HG02763 (cell line): ENCODE measurements around the gene GPR39.
"Not testable (repeated sequence)": the region's sequence is repeated elsewhere in the genome, so short reads cannot be mapped to it uniquely, and the experiment has no call there.

Experiments
- ATAC-seq: cut with Tn5 transposase; IDR thresholded peaks from one replicate; pipeline ENCODE4 v1.9.1; 2021; ENCODE audit warnings: mild to moderate bottlenecking, moderate library complexity; ENCODE audit not compliant: unreplicated experiment

Gene GPR39

DNA sequence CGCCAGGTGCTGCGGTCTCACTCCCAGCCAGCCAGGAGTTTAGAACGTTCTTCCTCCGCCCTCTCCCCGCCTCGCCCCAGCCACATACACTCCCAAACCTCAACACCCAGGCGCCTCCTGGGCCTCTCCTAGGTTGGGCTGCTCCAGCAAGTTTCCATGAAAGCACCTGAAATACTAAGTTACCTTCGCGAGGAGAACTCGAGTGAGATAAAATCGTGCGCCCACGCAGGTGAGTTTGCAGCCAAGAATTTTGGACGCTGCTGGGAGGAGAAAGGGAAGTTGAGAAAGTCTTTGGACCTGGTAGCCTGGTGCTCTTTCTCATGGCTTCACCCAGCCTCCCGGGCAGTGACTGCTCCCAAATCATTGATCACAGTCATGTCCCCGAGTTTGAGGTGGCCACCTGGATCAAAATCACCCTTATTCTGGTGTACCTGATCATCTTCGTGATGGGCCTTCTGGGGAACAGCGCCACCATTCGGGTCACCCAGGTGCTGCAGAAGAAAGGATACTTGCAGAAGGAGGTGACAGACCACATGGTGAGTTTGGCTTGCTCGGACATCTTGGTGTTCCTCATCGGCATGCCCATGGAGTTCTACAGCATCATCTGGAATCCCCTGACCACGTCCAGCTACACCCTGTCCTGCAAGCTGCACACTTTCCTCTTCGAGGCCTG, at the start of gene GPR39:
Gene GPR39, plus strand, starts transcription at position 83 of the 673 bp plus-strand sequence.
- ATAC-seq: no peak

DNA sequence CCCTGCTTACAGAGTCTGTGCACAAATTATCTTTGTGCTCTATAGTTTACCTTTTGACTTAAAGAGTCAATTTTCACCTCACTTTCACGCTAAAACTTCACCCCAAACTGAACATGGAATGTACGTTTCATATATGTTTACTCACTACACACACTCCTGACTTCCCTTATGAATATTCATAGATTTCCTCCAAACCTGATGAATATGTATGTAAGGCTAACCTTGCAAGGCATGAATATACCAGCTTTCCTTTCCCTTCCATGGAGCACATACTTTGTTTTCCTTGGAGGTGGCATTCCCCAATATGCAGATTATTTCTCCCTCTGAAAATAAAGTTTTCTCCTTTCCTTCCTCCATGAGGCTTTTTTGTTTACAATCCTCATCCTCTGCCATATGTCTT, 48.4 kb upstream of the GPR39 start:
- no peak for ATAC-seq

DNA sequence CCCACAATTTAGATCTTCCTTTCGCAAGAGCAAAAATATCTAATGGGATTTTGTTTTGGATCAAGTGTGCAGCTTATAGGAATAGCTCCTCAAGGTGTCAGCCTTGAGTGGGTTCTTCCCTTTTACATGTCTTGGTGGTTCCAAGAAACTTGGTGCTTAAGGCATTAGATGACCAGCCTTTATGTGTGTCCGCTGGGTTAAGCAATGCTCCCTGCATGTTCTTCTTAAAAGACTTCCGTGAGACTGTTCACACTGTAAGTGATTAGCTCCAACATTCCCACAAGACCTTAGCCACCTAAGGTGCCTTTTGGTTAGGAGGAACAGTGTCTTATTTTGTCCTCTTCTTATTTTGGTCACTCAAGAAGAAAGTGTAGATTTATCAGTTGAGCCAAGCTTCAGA, 44.3 kb upstream of the GPR39 start:
- no peak for ATAC-seq

DNA sequence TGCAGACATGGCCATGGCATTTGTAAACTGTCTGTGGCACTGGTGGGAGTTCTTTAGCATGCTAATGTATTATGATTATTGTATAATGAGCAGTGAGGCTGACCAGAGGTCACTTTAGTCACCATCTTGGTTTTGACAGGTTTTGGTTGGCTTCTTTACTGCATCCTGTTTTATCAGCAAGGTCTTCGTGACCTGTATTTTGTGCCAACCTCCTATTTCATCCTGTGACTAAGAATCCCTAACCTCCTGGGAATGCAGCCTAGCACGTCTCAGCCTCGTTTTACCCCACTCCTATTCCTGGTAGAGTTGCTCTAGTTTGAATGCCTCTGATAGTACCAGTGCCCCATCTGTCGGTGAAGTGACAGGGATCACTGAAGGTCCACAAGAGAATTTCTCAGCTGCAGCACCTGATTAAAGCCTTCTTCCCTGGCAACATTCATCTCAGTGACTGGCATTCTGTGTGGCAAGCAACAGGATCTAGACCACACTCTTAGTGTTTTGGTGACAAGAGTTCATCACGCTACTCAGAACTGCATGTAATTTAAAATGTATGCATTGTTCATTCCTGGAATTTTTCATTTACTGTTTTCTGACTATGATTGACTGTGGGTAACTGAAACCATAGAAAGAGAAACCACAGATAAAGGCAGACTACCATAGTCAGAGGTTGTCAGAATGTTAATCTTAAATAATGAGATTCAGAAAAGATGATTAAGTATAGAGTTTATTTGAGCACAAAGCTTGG, 43.0 kb upstream of the GPR39 start:
- ATAC-seq: no peak

DNA sequence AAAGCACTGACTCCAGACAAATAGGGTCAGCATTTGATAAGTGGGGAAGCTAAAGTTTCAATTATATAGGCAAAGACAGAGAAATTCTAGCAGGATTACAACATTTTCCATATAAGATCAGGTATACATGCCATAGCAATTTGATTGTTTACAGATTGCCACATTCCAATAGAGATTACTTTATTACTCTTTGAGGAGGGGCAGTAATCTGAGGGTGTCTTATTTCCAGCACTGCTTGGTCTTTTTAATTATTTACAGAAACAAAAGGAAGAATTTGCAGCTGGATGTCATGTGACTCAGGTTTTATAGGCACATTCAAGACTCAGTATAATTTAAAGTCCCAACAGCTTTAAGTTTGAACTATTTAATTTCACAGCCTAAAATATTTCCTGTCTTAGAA, 42.5 kb upstream of the GPR39 start:
- no peak for ATAC-seq

DNA sequence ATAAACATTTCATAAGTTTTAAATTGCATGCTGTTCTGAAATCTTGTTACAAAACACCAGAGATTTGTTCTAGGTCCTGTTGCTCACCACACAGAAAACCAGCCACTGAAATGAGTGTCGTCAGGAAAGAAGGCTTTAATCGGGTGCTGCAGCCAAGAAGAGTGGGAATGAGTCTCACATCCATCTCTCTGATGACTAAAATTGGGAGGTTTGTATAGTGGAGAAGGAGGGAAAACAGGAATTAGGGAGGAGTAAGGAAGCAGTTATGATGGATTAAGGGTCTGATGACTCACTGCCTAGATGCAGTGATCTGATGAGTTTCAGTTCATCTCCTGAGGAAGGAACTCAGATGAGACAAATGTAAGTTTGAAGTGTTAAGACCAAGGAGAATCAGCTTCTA, 42.1 kb upstream of the GPR39 start:
- no peak for ATAC-seq

DNA sequence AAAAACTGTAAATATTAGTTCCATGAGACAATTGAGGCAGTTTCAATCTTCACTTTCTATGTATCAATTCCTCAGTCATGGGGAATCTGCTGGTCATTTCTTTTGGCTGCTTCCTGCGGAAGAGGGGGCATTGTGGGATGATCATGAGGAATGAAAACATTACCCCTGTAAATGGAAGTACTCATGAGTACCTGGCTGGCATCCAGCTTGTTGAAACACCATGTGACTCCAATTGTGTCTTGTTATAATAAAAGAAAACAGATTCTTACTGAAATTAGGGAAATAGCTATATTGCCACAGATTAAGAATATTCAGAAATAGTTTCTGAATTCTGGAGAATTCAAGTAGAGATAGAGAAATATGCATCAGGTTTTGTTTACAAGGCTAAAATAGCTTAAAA, 41.6 kb upstream of the GPR39 start:
- ATAC-seq: no peak

DNA sequence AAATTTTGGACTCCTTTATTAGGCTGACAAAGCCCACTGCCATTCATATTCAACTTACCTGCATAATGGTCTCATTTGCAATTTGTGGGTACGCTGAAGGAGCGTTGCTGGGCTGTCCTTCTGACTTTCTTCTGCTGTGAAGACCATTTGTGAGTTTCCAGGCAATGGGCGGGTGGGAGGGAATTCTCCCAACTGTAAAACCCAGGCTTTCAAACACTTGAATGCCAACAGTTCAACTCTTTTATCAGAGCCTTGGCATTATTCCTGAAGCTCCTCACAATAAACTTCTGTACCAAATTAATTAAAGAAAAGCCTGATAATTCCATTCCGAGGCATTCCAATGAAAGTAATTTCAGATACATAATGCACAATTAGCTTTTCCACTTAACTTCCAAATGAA, 35.2 kb upstream of the GPR39 start:
- ATAC-seq: no peak

DNA sequence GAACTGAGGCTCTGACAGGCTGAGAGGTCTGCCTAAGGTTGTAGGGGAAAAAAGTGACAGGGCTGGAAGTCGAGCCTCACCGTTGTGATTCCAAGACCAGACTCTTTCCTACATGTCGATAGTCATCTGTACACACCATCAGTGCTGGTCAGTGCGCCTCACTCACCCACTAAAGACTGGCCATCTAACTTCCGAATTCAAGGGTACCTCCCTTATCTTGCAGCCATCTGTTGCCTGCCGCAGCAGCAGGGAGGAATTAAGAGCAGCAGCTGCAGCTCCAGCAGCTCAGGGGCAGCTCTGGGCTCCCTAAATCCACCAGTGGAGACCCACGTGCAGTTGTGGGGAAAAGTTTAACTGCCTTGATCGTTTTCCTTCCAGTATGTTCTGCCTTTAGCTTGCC, 32.6 kb upstream of the GPR39 start:
- no peak for ATAC-seq

DNA sequence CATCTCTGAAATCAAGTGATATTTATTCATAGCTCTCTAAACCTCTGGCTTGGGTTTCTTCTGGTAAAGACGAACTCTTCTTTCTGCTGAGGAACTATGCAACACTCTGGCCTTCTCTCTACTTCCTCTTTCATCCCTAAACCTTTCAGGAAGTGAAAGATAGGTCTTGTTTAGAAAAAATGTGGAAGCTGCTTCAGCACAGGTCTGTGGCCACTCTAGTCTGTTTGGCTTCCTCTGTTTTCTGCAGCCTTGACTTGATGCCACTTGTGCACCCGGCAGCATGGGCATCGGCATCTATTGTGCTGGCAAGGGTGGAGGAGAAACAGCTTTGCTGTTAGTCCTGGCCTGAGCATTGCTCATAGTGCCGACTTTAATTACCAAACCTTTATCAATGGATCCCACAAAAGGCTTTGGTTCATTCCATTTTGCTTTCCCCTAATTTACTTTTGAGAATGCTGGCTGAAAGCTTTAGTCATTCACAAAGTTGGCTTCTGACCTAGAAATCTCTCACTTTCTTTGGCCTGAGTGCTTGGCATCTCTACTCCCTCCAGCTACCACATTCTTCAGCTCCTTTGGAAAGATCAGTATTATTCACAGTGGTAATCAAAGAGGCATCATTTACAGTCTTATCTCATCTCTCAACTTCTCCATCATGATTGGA, 32.0 kb upstream of the GPR39 start:
- ATAC-seq: no peak

DNA sequence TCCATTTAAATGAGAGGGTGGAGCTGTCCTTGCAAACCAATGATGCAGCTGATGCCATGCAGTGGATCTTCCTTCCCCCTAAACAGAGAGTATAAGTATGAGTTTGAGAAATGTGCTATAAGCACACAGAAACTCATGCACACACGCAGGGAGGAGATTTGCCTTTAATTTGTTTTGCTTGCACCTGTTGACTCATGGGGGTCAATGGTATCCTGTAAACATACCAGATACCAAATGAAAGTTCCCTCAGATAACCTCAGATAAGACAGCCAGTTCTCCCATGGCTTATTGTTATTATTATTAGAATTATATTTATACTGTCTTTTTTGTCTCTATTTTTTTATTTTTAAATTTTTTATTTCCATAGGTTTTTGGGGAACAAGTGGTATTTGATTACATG, 29.5 kb upstream of the GPR39 start:
- no peak for ATAC-seq

DNA sequence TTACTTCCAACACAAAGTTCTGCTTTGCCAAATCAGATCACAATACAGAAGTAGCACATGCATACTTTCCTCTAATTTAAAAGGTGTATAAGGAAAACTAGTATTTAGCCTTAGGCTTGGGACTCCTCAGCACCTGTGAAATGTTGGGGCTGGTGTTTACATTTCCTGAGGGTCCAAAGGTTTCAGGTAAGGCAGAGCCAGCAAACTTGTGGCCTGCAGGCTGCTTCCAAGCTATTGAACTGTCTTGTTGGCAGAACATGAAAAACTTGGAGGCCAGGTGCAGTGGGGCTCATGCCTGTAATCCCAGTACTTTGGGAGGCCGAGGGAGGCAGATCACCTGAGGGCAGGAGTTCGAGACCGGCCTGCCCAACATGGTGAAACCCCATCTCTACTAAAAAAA, 26.5 kb upstream of the GPR39 start:
- no peak for ATAC-seq

DNA sequence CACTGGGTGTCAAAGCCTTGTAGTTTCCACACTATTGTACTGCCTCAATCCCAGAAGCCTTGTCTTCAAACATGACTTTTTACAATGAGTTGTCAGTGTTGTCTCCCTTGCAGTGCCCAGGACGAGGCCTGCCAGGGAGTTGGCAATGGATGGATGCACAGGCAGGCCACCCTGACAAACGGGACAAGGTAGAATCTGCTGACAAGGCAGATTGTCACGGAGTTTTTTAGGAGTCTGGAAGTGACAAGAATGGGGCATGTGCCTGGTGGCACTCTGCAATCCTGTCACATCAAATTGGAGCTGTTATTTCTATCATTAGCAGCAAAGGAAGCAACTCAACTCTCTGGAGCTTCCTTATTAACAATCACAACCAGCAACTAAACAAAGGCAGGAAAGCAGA, 25.2 kb upstream of the GPR39 start:
- ATAC-seq: no peak

DNA sequence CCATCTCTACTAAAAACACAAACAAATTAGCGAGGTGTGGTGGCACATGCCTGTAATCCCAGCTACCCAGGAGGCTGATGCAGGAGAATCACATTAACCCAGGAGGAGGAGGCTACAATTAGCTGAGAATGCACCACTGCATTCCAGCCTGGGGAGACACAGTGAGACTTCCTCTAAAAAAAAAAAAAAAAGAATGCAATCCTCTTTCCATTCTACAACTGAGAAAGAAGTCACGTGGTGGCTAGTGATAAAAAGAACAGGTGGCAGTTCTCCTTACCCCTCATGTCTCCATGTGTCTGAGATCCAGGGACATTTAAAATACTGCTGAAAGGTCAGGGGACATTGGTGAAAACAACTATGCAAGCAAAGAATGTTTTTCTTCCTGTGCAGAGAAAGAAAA, 24.4 kb upstream of the GPR39 start:
- no peak for ATAC-seq

DNA sequence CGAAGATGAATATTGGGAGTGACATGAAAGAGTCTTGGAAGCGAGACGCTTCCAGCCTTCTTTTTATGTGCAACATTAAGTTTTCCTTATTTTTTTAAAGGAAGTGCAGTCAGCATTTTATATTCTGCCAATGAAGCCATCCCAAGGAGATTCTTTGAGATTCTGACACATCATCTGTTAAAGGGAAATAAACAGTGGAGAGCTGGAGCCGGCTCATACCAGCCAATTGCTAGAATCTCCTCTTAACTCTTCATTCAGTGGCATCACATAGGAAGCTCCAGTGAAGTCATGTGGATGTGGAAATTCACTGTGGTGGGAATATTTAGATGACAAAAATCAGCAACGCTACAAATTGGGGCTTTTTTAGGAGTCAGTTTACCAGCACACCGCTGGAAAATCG, 23.7 kb upstream of the GPR39 start:
- ATAC-seq: no peak

DNA sequence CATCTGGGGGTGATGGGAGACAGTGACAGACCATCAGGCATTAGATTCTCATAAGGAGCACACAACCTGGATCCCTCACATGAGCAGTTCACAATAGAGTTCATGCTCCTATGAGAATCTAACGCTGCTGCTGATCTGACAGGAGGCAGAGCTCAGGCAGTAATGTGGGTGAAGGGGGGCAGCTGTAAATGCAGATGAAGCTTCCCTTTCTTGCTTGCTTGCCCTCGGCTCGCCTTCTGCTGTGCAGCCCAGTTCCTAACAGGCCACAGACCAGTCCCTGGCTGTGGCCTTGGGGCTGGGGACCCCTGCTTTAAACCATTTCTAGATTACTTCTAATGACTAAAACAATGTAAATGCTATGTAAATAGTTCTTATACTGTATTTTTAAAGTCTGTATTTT, 19.6 kb upstream of the GPR39 start:
- not testable (repeated sequence) for ATAC-seq

DNA sequence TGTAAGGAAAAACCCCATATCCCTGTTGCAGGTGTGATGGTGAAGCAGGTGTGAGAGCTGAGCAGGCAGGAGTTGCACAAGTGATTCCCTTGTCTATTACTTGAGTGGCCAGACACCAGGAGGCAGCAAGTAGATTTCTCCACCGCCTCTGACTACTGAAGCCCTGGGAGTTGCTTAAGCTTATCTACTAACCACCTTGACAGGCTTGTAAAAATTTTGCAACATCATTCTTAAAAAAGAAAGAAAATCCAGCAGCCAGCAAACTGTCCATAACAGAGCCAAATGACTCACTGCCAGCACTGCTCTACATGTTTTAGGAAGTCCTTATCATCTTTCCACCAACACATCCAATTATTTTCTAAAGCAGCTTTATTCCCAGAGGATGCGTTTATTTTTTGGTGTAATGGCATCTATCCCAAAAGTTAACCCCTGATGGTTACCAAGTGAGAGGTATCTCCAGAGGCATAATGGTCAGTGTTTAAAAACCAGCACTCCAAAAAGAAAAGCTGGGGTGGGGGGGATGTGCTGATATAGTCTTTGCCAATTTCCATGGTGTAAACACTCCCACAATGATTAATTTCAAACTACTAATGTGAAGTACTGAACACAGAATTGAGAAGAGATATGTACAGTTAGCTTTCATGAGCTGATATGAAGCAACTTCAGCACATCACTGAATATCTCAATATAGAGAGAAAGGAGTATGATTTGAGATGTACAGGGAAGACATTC, 16.3 kb upstream of the GPR39 start:
- no peak for ATAC-seq

DNA sequence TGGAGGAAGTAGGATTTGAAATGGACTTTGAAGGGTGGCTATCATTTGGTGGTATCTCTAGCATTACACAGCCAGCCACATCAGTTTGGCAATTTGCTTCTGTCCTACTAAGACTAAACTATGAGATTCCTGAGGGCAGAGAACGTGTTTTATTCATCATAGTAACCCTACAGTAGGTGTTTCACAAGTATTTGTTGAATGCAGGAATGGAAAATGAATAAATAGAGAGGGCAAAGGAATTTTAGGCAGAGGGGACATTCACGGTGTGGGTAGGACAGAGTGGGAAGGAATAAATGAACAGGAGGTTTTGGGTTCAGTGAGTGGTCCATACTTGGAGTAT, 15.7 kb upstream of the GPR39 start:
- no peak for ATAC-seq

DNA sequence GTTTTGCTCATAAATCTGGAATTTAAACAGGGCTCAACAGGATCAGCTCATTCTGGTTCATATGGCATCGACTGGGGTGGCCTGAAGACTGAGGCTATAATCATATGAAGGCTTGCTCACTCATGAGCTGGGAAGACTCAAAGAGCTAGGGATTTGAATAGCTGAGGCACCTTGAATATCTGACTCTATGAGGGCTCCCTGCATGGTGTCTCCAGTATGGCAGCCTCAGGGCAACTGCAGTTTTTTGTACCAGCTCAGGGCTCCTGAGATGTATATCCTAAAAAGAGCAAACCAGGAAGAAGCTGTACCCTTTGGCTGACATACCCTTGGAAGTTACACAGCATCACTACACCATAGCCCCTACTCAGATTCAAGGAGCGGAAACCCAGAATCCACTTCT, 15.3 kb upstream of the GPR39 start:
- no peak for ATAC-seq

DNA sequence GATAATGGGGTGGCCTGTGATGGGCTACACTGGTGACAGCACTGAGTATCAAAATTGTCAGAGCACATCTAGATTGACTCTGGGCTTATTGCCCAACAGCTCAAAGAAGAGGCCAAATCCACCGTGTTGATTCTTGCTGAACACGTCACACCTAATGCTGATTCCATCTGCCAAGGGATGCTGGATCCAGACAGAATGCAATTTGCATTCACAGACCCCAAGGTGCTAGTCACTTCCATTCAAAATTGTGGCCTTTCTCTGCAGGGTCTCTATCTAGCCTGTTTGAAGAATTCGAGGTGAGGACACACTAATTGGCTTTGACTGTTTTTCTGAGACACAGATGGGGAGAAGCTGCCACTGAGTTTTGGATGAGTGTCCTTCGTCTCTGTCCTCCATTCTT, 13.5 kb upstream of the GPR39 start:
- no peak for ATAC-seq

DNA sequence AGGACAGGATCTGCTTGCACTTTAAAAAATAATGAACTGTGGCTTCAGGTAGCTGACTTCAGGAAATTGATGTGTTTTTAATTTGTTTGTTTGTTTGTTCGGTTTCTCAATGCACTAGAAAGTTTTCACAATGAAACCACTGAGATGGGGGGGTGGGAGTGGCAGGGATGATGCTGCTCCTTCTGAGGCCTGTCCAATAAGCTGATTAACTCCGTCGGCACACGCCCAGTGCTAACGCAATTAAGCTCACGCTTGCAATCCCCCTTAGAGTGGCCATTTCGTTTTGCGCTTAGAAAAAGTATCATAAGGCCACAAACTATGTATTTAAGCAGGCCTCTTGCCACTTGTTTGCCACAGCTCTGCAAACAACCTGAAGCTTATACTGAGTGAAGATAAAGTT, 12.5 kb upstream of the GPR39 start:
- no peak for ATAC-seq

DNA sequence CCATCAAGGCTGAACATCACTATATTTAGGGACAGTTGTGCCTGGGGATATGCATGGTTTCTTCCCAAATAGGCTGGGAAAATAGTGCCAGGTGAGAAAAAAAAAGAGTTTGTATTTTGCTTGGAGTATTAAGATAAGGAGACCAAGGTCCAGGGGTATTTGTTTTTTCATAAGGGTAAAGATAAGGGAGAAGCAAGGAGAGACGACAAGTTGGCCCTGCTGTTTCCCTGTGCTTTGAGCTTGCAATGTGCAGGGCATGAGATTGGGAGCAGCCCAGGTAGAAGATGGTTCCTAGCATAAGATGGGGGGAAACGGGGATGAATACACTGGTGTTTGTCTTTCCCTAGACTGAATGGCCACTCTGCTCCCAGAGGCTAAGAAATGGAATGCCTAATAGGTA, 8.8 kb upstream of the GPR39 start:
- ATAC-seq: no peak
